Stimulated activated effector memory CD8-positive, alpha-beta T cell treated with anti-CD3 and anti-CD28 coated beads, Interleukin-12 subunit alpha, Interleukin-12 subunit beta, amount 100 ng/mL, for 72 hours (primary cell): ENCODE measurements around the gene PCNX2.
A peak's percentile ranks its signal among the peaks of the same experiment; 100 is the strongest.
"Not testable (repeated sequence)": the region's sequence is repeated elsewhere in the genome, so short reads cannot be mapped to it uniquely, and the experiment has no call there.

ENCODE experiments used
- ATAC-seq: fragments of 150-1000 bp; cut with Tn5 transposase; 2 replicates; pipeline ENCODE4 v1.10.0; 2021
- DNase-seq, 2 donors: peaks; one replicate each; pipeline ENCODE4 v3.0.0; 2021 to 2022; ENCODE audit warnings: low spot score in 2 of 2
- H3K27ac Mint-ChIP-seq: one replicate; pipeline ENCODE4 v1.8.0; 2022; ENCODE audit warnings: mild to moderate bottlenecking, mixed read lengths
- H3K36me3 Mint-ChIP-seq: one replicate; pipeline ENCODE4 v1.8.0; 2022; ENCODE audit warnings: mild to moderate bottlenecking, mixed read lengths
- H3K4me1 Mint-ChIP-seq: one replicate; pipeline ENCODE4 v1.8.0; 2022; ENCODE audit warnings: mixed read lengths
- H3K4me3 Mint-ChIP-seq: one replicate; pipeline ENCODE4 v1.8.0; 2022; ENCODE audit warnings: mild to moderate bottlenecking, mixed read lengths
- H3K9me3 Mint-ChIP-seq: one replicate; pipeline ENCODE4 v1.8.0; 2022; ENCODE audit warnings: mixed read lengths

The PCNX2 gene

GRCh38 chr1:233080827-233081226 lies 214.7 kb downstream of the PCNX2 start:
- not testable (repeated sequence) for H3K4me3 Mint-ChIP-seq, H3K4me1 Mint-ChIP-seq, DNase-seq, H3K27ac Mint-ChIP-seq, H3K36me3 Mint-ChIP-seq, ATAC-seq, H3K9me3 Mint-ChIP-seq

DNA sequence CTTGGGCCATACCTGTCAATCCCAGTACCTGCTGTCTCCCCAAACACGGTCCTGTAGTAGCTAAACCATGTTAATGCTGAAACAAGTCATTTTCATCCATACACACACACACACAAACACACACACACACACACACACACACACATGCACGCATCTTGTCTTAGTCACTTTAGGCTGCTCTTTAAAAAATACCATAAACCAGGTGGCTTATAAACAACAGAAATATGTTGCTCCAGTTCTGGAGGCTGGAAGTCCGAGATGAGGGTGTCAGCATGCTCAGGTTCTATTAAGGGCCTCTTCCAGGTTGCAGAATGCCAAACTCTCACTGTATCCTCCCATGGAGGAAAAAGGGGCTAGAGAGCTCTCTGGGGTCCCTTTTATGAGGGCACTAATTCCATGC lies 215.2 kb downstream of the PCNX2 start:
- H3K9me3 Mint-ChIP-seq: no peaks in the 10 kb centered on the region
- ATAC-seq (no peak), DNase-seq (no peak)
- no peaks in the 10 kb centered on the region for H3K4me1 Mint-ChIP-seq
- no peak overlapping the region for H3K27ac Mint-ChIP-seq
- H3K36me3 Mint-ChIP-seq: peaks cover 7% of the 10 kb centered on the region
- no peak overlapping the region for H3K4me3 Mint-ChIP-seq

- no peaks in the 10 kb centered on the region for H3K4me1 Mint-ChIP-seq
- no peaks in the 10 kb centered on the region for H3K9me3 Mint-ChIP-seq
- no peak overlapping the region for H3K27ac Mint-ChIP-seq
- ATAC-seq (no peak), DNase-seq (no peak)
- peaks cover 7% of the 10 kb centered on the region for H3K36me3 Mint-ChIP-seq
- no peak overlapping the region for H3K4me3 Mint-ChIP-seq
Observed at GRCh38 chr1:233079574-233079973, 216.0 kb downstream of the PCNX2 start.

GRCh38 chr1:233078396-233078795 lies 217.1 kb downstream of the PCNX2 start:
- DNase-seq (no peak), ATAC-seq (no peak)
- no peak overlapping the region for H3K4me3 Mint-ChIP-seq
- H3K9me3 Mint-ChIP-seq: no peaks in the 10 kb centered on the region
- no peaks in the 10 kb centered on the region for H3K4me1 Mint-ChIP-seq
- H3K27ac Mint-ChIP-seq: no peak overlapping the region
- H3K36me3 Mint-ChIP-seq: peaks cover 7% of the 10 kb centered on the region

GRCh38 chr1:233075915-233076295 lies 219.6 kb downstream of the PCNX2 start:
- no peaks in the 10 kb centered on the region for H3K9me3 Mint-ChIP-seq
- H3K27ac Mint-ChIP-seq: no peak overlapping the region
- peaks cover 7% of the 10 kb centered on the region for H3K36me3 Mint-ChIP-seq
- H3K4me1 Mint-ChIP-seq: no peaks in the 10 kb centered on the region
- DNase-seq (no peak), ATAC-seq (no peak)
- H3K4me3 Mint-ChIP-seq: no peak overlapping the region

- no peaks in the 10 kb centered on the region for H3K9me3 Mint-ChIP-seq
- DNase-seq (no peak), ATAC-seq (no peak)
- no peak overlapping the region for H3K27ac Mint-ChIP-seq
- H3K4me3 Mint-ChIP-seq: no peak overlapping the region
- H3K36me3 Mint-ChIP-seq: no peaks in the 10 kb centered on the region
- no peaks in the 10 kb centered on the region for H3K4me1 Mint-ChIP-seq
Observed at GRCh38 chr1:233066087-233066486, 229.4 kb downstream of the PCNX2 start.

GRCh38 chr1:233065685-233066084 lies 229.8 kb downstream of the PCNX2 start:
- Mint-ChIP-seq H3K36me3 (no peaks in the 10 kb centered on the region), H3K4me1 (no peaks in the 10 kb centered on the region), H3K4me3 (no peak overlapping the region), H3K27ac (no peak overlapping the region), H3K9me3 (no peaks in the 10 kb centered on the region)
- ATAC-seq: no peak
- DNase-seq: no peak

- H3K4me3 Mint-ChIP-seq: no peak overlapping the region
- H3K4me1 Mint-ChIP-seq: no peaks in the 10 kb centered on the region
Observed at GRCh38 chr1:233064988-233065387, 230.5 kb downstream of the PCNX2 start.

DNA sequence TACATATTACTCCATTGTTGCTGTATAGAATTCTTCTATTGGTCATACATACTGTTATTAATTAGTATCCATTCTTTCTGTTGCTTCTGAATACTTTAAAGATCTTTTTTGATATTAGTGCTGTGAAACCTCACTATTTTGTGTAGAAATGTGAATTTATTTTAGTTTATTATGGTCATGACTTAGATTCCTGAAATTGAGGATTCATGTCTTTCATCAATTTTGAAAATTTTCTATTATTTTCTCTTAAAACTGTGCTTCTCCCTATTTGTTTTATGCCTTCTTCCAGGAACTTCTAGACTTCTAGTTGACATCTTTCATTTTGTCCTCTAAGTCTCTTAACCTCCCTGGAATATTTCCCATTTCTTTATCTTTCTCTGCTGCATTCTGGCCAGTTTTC lies 232.1 kb downstream of the PCNX2 start:
- Mint-ChIP-seq H3K4me1 (no peaks in the 10 kb centered on the region), H3K4me3 (no peak overlapping the region), H3K9me3 (no peaks in the 10 kb centered on the region), H3K27ac (no peak overlapping the region), H3K36me3 (no peaks in the 10 kb centered on the region)
- DNase-seq (no peak), ATAC-seq (no peak)

More at GRCh38 chr1:233064988-233065387, 230.5 kb downstream of the PCNX2 start:
- no peak overlapping the region for H3K27ac Mint-ChIP-seq
- ATAC-seq (no peak), DNase-seq (no peak)
- no peaks in the 10 kb centered on the region for H3K36me3 Mint-ChIP-seq
- H3K9me3 Mint-ChIP-seq: no peaks in the 10 kb centered on the region

GRCh38 chr1:233061265-233061664 lies 234.3 kb downstream of the PCNX2 start:
- Mint-ChIP-seq H3K4me3 (no peak overlapping the region), H3K4me1 (no peaks in the 10 kb centered on the region), H3K36me3 (no peaks in the 10 kb centered on the region), H3K27ac (no peak overlapping the region), H3K9me3 (no peaks in the 10 kb centered on the region)
- DNase-seq: no peak
- ATAC-seq: no peak

GRCh38 chr1:233060461-233060994 lies 235.0 kb downstream of the PCNX2 start:
- Mint-ChIP-seq H3K9me3 (no peaks in the 10 kb centered on the region), H3K4me3 (no peak overlapping the region), H3K27ac (no peak overlapping the region), H3K36me3 (no peaks in the 10 kb centered on the region), H3K4me1 (no peaks in the 10 kb centered on the region)
- ATAC-seq: no peak
- DNase-seq: no peak

DNA sequence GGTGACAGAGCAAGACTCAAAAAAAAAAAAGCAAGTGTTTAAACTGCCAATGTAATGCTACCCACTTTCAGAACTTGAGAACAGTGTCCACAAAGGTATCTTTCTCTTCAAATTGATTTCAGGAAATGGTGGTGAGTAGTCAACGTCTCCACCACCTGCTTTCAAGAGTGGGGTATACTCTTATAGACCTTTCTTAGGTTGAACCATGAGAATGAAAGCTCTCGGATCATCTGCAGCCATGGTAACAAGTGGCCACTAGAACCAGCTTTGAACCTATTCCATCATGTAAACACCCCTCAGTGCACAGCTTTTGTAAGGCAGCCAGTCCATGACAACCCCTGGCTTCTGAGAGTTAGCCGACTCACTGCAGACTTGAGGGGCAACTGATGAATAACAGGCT lies 237.7 kb downstream of the PCNX2 start:
- Mint-ChIP-seq H3K4me3 (no peak overlapping the region), H3K27ac (no peak overlapping the region), H3K36me3 (no peaks in the 10 kb centered on the region), H3K9me3 (no peaks in the 10 kb centered on the region), H3K4me1 (peaks cover 5% of the 10 kb centered on the region)
- no peak for ATAC-seq
- no peak for DNase-seq

- H3K36me3 Mint-ChIP-seq: no peaks in the 10 kb centered on the region
Observed at GRCh38 chr1:233055879-233056641, 239.5 kb downstream of the PCNX2 start.

DNA sequence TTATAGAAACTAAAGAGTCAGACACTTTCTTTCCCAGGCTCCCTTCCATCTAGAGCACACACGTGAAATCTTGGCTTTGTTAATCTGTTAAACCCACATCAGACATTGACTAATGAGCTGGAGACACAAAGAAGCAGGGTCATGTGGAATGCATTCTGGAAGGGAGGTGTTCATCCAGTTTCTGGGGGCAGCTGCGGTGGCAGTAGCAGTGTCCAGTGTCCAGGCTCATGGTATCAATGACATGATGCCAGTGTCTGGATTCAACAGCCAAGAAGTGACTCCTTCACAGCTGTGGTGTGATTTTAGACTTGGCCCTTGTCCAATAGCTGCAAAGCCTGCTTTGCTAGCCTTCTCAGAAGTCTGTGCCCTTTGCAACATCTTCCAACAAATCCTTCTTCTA lies 249.9 kb downstream of the PCNX2 start:
- Mint-ChIP-seq H3K4me1 (no peaks in the 10 kb centered on the region), H3K36me3 (no peaks in the 10 kb centered on the region), H3K9me3 (peaks cover 3% of the 10 kb centered on the region), H3K27ac (no peak overlapping the region), H3K4me3 (no peak overlapping the region)
- ATAC-seq: no peak
- no peak for DNase-seq

More at GRCh38 chr1:233055879-233056641, 239.5 kb downstream of the PCNX2 start:
- no peak overlapping the region for H3K4me3 Mint-ChIP-seq
- no peak overlapping the region for H3K27ac Mint-ChIP-seq
- H3K4me1 Mint-ChIP-seq: peaks cover 5% of the 10 kb centered on the region
- peak; percentile 48 for ATAC-seq
- no peak for DNase-seq
- peaks cover 2% of the 10 kb centered on the region for H3K9me3 Mint-ChIP-seq

GRCh38 chr1:233042834-233043233 lies 252.7 kb downstream of the PCNX2 start:
- ATAC-seq (no peak), DNase-seq (no peak)
- no peak overlapping the region for H3K27ac Mint-ChIP-seq
- H3K4me1 Mint-ChIP-seq: no peaks in the 10 kb centered on the region
- no peaks in the 10 kb centered on the region for H3K36me3 Mint-ChIP-seq
- no peaks in the 10 kb centered on the region for H3K9me3 Mint-ChIP-seq
- no peak overlapping the region for H3K4me3 Mint-ChIP-seq

- no peak for ATAC-seq
- no peak overlapping the region for H3K27ac Mint-ChIP-seq
- no peaks in the 10 kb centered on the region for H3K36me3 Mint-ChIP-seq
- no peak overlapping the region for H3K4me3 Mint-ChIP-seq
- H3K9me3 Mint-ChIP-seq: no peaks in the 10 kb centered on the region
- no peaks in the 10 kb centered on the region for H3K4me1 Mint-ChIP-seq
- DNase-seq: no peak
Observed at GRCh38 chr1:233040494-233040893, 255.0 kb downstream of the PCNX2 start.
